ENCODE results near the gene SCUBE3.

SCUBE3 gene

GRCh38 chr6:35216851-35217811 lies 3.4 kb downstream of the SCUBE3 start:
- Histone ChIP-seq H3K9me3 (ENCODE audit: low read depth, low read length) (no peaks in the 10 kb centered on the region), H3K36me3 (ENCODE audit: insufficient read depth, low read length) (no peaks in the 10 kb centered on the region), H3K4me3 (no peak overlapping the region), H3K27ac (no peak overlapping the region), H3K9ac (ENCODE audit: insufficient read length) (no peak overlapping the region)
- TF ChIP-seq POLR2AphosphoS5 (IDR thresholded peaks at IDR 0.05; ENCODE audit: borderline replicate concordance, low read depth, low read length), result no peak
- no peak for TF ChIP-seq FOXP2 (optimal IDR thresholded peaks at IDR 0.05; ENCODE audit: control extremely low read depth, extremely low read length, insufficient read depth)
- no peak for TF ChIP-seq EZH2 (IDR thresholded peaks at IDR 0.05)
- DNase-seq (ENCODE audit: low read depth, low spot score), result no peak

- no peak overlapping the region for H3K9ac ChIP-seq (ENCODE audit: insufficient read length)
- H3K27ac ChIP-seq, result no peak overlapping the region
- H3K36me3 ChIP-seq (ENCODE audit: insufficient read depth, low read length), result no peaks in the 10 kb centered on the region
- TF ChIP-seq POLR2AphosphoS5 (IDR thresholded peaks at IDR 0.05; ENCODE audit: borderline replicate concordance, low read depth, low read length), result no peak
- no peak for TF ChIP-seq EZH2 (IDR thresholded peaks at IDR 0.05)
- TF ChIP-seq FOXP2 (optimal IDR thresholded peaks at IDR 0.05; ENCODE audit: control extremely low read depth, extremely low read length, insufficient read depth), result no peak
- no peaks in the 10 kb centered on the region for H3K9me3 ChIP-seq (ENCODE audit: low read depth, low read length)
- DNase-seq (ENCODE audit: low read depth, low spot score), result no peak
- no peak overlapping the region for H3K4me3 ChIP-seq
Observed at GRCh38 chr6:35218021-35218420, 4.3 kb downstream of the SCUBE3 start.

GRCh38 chr6:35218456-35218855 lies 4.7 kb downstream of the SCUBE3 start:
- no peak for TF ChIP-seq FOXP2 (optimal IDR thresholded peaks at IDR 0.05; ENCODE audit: control extremely low read depth, extremely low read length, insufficient read depth)
- no peak for DNase-seq (ENCODE audit: low read depth, low spot score)
- H3K9me3 ChIP-seq (ENCODE audit: low read depth, low read length), result no peaks in the 10 kb centered on the region

GRCh38 chr6:35219683-35220326 lies 6.0 kb downstream of the SCUBE3 start:
- no peaks in the 10 kb centered on the region for H3K9me3 ChIP-seq (ENCODE audit: low read depth, low read length)
- H3K4me3 ChIP-seq, result no peak overlapping the region
- no peak overlapping the region for H3K27ac ChIP-seq
- no peak for DNase-seq (ENCODE audit: low read depth, low spot score)
- H3K9ac ChIP-seq (ENCODE audit: insufficient read length), result no peak overlapping the region
- H3K36me3 ChIP-seq (ENCODE audit: insufficient read depth, low read length), result no peaks in the 10 kb centered on the region
- no peak for TF ChIP-seq FOXP2 (optimal IDR thresholded peaks at IDR 0.05; ENCODE audit: control extremely low read depth, extremely low read length, insufficient read depth)
- no peak for TF ChIP-seq EZH2 (IDR thresholded peaks at IDR 0.05)
- no peak for TF ChIP-seq POLR2AphosphoS5 (IDR thresholded peaks at IDR 0.05; ENCODE audit: borderline replicate concordance, low read depth, low read length)

More at GRCh38 chr6:35218456-35218855, 4.7 kb downstream of the SCUBE3 start:
- Histone ChIP-seq H3K9ac (ENCODE audit: insufficient read length) (no peak overlapping the region), H3K4me3 (no peak overlapping the region), H3K36me3 (ENCODE audit: insufficient read depth, low read length) (no peaks in the 10 kb centered on the region), H3K27ac (no peak overlapping the region)

- Histone ChIP-seq H3K27ac (no peak overlapping the region), H3K36me3 (ENCODE audit: insufficient read depth, low read length) (no peaks in the 10 kb centered on the region), H3K9me3 (ENCODE audit: low read depth, low read length) (no peaks in the 10 kb centered on the region), H3K9ac (ENCODE audit: insufficient read length) (no peak overlapping the region), H3K4me3 (no peak overlapping the region)
- no peak for DNase-seq (ENCODE audit: low read depth, low spot score)
- no peak for TF ChIP-seq POLR2AphosphoS5 (IDR thresholded peaks at IDR 0.05; ENCODE audit: borderline replicate concordance, low read depth, low read length)
- TF ChIP-seq FOXP2 (optimal IDR thresholded peaks at IDR 0.05; ENCODE audit: control extremely low read depth, extremely low read length, insufficient read depth), result no peak
- TF ChIP-seq EZH2 (IDR thresholded peaks at IDR 0.05), result no peak
Observed at GRCh38 chr6:35220711-35221110, 7.0 kb downstream of the SCUBE3 start.

- H3K36me3 ChIP-seq (ENCODE audit: insufficient read depth, low read length), result no peaks in the 10 kb centered on the region
- DNase-seq (ENCODE audit: low read depth, low spot score), result no peak
- H3K9me3 ChIP-seq (ENCODE audit: low read depth, low read length), result no peaks in the 10 kb centered on the region
- H3K27ac ChIP-seq, result no peak overlapping the region
- no peak overlapping the region for H3K9ac ChIP-seq (ENCODE audit: insufficient read length)
- TF ChIP-seq EZH2 (IDR thresholded peaks at IDR 0.05) (no peak), FOXP2 (optimal IDR thresholded peaks at IDR 0.05; ENCODE audit: control extremely low read depth, extremely low read length, insufficient read depth) (no peak), POLR2AphosphoS5 (IDR thresholded peaks at IDR 0.05; ENCODE audit: borderline replicate concordance, low read depth, low read length) (no peak)
- no peak overlapping the region for H3K4me3 ChIP-seq
Observed at GRCh38 chr6:35223396-35223795, 9.6 kb downstream of the SCUBE3 start.

- no peak overlapping the region for H3K9ac ChIP-seq (ENCODE audit: insufficient read length)
- TF ChIP-seq POLR2AphosphoS5 (IDR thresholded peaks at IDR 0.05; ENCODE audit: borderline replicate concordance, low read depth, low read length), result no peak
- no peak for TF ChIP-seq FOXP2 (optimal IDR thresholded peaks at IDR 0.05; ENCODE audit: control extremely low read depth, extremely low read length, insufficient read depth)
- no peak for TF ChIP-seq EZH2 (IDR thresholded peaks at IDR 0.05)
- no peak overlapping the region for H3K27ac ChIP-seq
- H3K4me3 ChIP-seq, result no peak overlapping the region
- H3K9me3 ChIP-seq (ENCODE audit: low read depth, low read length), result no peaks in the 10 kb centered on the region
- H3K36me3 ChIP-seq (ENCODE audit: insufficient read depth, low read length), result no peaks in the 10 kb centered on the region
- DNase-seq (ENCODE audit: low read depth, low spot score), result no peak
Observed at GRCh38 chr6:35224720-35225119, 11.0 kb downstream of the SCUBE3 start.

GRCh38 chr6:35228481-35228880 lies 14.7 kb downstream of the SCUBE3 start:
- H3K4me3 ChIP-seq, result no peak overlapping the region
- H3K36me3 ChIP-seq (ENCODE audit: insufficient read depth, low read length), result no peaks in the 10 kb centered on the region
- TF ChIP-seq EZH2 (IDR thresholded peaks at IDR 0.05) (no peak), POLR2AphosphoS5 (IDR thresholded peaks at IDR 0.05; ENCODE audit: borderline replicate concordance, low read depth, low read length) (no peak), FOXP2 (optimal IDR thresholded peaks at IDR 0.05; ENCODE audit: control extremely low read depth, extremely low read length, insufficient read depth) (no peak)
- DNase-seq (ENCODE audit: low read depth, low spot score), result no peak
- no peaks in the 10 kb centered on the region for H3K9me3 ChIP-seq (ENCODE audit: low read depth, low read length)
- no peak overlapping the region for H3K9ac ChIP-seq (ENCODE audit: insufficient read length)
- H3K27ac ChIP-seq, result no peak overlapping the region

Measured in SK-N-MC (cell line).